ENCODE measurements around the gene NDNF. TPM values are rescaled to one million over a fixed set of nuclear protein-coding genes. Genes with fewer than 3 reads are reported as not detected.
A peak's percentile ranks its signal among the peaks of the same experiment; 100 is the strongest.

The NDNF gene
- total RNA-seq, 6 experiments from 2014 or later = 0.12 to 0.14 TPM; not detected in 4

GRCh38 chr4:121071640-121072223 lies 603 bp downstream of the NDNF start:
- Mint-ChIP-seq H3K4me1 (ENCODE audit: low read depth) (peaks cover 27% of the 10 kb centered on the region), H3K9me3 (no peaks in the 10 kb centered on the region), H3K27me3 (ENCODE audit: insufficient read depth) (peaks cover 39% of the 10 kb centered on the region), H3K36me3 (ENCODE audit: low read depth) (no peaks in the 10 kb centered on the region), H3K4me3 (peak overlapping the region; percentile 81), H3K27ac (no peak overlapping the region)
- TF ChIP-seq CTCF (IDR thresholded peaks at IDR 0.05) = no peak
- no peak for DNase-seq

DNA sequence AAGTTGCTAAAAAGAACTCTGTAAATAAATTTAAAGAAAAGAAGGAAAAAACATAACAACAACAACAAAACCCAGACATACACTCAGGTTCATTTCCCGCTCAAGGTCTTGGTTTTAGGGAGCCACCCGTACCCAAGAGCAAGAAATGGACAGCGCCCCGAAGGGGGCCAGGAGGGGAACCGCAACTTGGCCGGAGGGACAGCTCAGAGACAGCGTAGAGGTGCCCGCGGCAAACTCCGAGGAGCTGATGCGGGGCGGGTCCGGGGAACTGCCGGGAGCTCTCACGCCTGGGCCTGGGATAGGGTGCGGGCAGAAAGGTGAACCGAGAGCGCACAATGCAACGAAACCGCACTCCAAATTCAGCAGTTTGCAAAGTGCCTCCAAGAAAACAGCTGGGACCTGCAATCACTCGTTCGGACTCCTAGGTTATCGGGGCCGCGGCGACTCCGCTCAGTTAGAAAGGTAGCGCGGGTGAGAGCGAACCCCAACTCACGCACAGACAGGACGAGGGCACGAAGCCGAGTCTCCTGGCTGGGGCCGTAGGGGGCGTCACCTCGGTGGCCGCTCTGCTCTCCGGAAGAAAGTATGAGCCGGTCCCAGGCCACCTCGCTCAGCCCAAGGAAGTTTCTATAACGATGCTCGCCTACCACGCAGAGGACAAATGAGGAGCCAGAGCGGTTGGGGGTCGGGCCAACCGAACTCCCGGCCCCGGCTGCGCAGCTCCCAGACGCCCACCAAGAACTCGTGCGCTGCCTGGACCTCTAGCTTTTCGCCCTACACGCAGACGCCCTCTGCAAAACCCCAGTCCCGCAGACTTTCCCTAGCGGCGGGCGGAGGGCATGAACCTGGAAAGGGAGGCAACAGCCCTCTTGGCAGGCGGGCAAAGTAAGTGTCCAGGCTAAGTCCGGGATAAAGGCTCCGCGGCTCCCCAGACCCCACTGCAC lies 1.4 kb downstream of the NDNF start:
- Mint-ChIP-seq H3K4me3 (peak overlapping the region; percentile 81), H3K27ac (no peak overlapping the region), H3K27me3 (ENCODE audit: insufficient read depth) (peaks cover 39% of the 10 kb centered on the region), H3K9me3 (no peaks in the 10 kb centered on the region), H3K36me3 (ENCODE audit: low read depth) (no peaks in the 10 kb centered on the region), H3K4me1 (ENCODE audit: low read depth) (peaks cover 27% of the 10 kb centered on the region)
- TF ChIP-seq CTCF (IDR thresholded peaks at IDR 0.05) = peak; percentile 42
- DNase-seq = peak; percentile 19

GRCh38 chr4:121070274-121070673 lies 2.1 kb downstream of the NDNF start:
- no peak overlapping the region for H3K27ac Mint-ChIP-seq
- DNase-seq = no peak
- H3K9me3 Mint-ChIP-seq = no peaks in the 10 kb centered on the region
- peaks cover 39% of the 10 kb centered on the region for H3K27me3 Mint-ChIP-seq (ENCODE audit: insufficient read depth)
- peaks cover 27% of the 10 kb centered on the region for H3K4me1 Mint-ChIP-seq (ENCODE audit: low read depth)
- no peaks in the 10 kb centered on the region for H3K36me3 Mint-ChIP-seq (ENCODE audit: low read depth)
- peak overlapping the region; percentile 81 for H3K4me3 Mint-ChIP-seq
- no peak for TF ChIP-seq CTCF (IDR thresholded peaks at IDR 0.05)

DNA sequence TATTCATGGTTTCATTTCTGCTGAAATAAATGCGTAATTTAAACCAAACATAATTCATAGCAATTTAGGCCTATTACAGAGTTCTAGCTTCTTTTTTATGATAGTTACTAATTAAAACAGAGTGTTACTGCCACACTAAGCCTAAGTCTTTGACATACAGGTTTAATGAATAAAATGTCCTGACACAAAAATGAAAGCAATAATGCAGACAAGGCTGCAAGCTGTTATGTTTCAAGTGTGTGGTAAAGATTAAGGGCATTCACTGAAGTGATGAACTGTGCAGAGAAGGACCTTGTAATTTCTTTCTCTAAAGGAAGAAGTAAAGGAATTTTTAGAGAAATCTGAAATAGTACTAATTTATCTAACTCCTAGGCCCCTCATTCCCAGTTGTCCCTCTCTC lies 2.9 kb downstream of the NDNF start:
- DNase-seq = no peak
- Mint-ChIP-seq H3K36me3 (ENCODE audit: low read depth) (no peaks in the 10 kb centered on the region), H3K27me3 (ENCODE audit: insufficient read depth) (peaks cover 38% of the 10 kb centered on the region), H3K4me1 (ENCODE audit: low read depth) (peaks cover 27% of the 10 kb centered on the region), H3K4me3 (no peak overlapping the region), H3K27ac (no peak overlapping the region), H3K9me3 (no peaks in the 10 kb centered on the region)
- no peak for TF ChIP-seq CTCF (IDR thresholded peaks at IDR 0.05)

DNA sequence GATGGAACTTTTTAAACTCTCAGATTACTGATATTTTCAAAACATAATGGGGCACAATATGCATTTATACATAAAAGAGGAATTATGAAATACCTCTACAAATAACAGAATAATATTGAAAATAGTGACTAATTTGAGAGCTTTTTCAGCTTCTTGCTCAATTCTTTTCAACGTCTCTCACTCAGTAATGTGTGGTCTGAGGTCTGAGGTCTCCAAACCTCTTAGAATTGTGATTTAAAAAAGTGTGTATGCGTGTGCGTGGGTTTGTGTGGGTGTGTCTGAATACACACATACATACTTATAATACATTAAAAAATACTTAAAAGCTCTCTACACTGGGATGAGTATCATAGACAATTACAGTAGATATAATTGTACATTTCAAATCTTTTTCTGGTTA lies 7.9 kb downstream of the NDNF start:
- TF ChIP-seq CTCF (IDR thresholded peaks at IDR 0.05) = no peak
- no peaks in the 10 kb centered on the region for H3K9me3 Mint-ChIP-seq
- no peaks in the 10 kb centered on the region for H3K36me3 Mint-ChIP-seq (ENCODE audit: low read depth)
- H3K27ac Mint-ChIP-seq = no peak overlapping the region
- H3K4me3 Mint-ChIP-seq = no peak overlapping the region
- no peaks in the 10 kb centered on the region; the same call in 1 of the 2 replicates for H3K27me3 Mint-ChIP-seq (ENCODE audit: insufficient read depth)
- DNase-seq = no peak
- H3K4me1 Mint-ChIP-seq (ENCODE audit: low read depth) = no peaks in the 10 kb centered on the region
